Panc1 (cell line): Measurements from ENCODE around the gene AP4B1.

Experiments used
- POLR2AphosphoS5 ChIP-seq: IDR thresholded peaks from 2 replicates; pipeline ENCODE4 v1.6.1; 2012; ENCODE audit warnings: mild to moderate bottlenecking, low read depth, low read length, moderate library complexity
- TF ChIP-seq, protein P1 (sequence below): fragments of 450-650 bp; IDR thresholded peaks from 2 replicates; pipeline ENCODE4 v1.5.1; 2017; ENCODE audit warnings: mild to moderate bottlenecking
- TF ChIP-seq, protein P2 (sequence below), 2 experiments: IDR thresholded peaks; 2 replicates each; pipeline ENCODE4 v1.6.1; 2011 to 2012; ENCODE audit warnings: low read depth in 2 of 2, control low read depth in 1 of 2, low read length in 1 of 2, mild to moderate bottlenecking in 1 of 2, moderate library complexity in 1 of 2; ENCODE audit not compliant: insufficient read depth in 1 of 2

DNA sequence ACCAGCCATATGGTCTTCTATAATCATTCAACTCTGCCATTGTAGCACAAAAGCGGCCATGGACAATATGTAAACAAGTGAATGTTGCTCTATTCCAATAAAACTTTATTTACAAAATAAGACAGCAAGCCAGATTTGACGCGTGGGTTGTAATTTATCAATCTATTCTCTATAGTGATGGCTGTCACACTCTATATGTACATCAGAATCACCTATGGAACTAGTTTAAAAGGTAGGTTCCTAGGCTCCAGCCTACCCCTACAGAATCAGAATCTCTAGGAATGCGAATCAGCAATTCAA, 24.9 kb downstream of the AP4B1 start:
- TF ChIP-seq, protein P1, sequence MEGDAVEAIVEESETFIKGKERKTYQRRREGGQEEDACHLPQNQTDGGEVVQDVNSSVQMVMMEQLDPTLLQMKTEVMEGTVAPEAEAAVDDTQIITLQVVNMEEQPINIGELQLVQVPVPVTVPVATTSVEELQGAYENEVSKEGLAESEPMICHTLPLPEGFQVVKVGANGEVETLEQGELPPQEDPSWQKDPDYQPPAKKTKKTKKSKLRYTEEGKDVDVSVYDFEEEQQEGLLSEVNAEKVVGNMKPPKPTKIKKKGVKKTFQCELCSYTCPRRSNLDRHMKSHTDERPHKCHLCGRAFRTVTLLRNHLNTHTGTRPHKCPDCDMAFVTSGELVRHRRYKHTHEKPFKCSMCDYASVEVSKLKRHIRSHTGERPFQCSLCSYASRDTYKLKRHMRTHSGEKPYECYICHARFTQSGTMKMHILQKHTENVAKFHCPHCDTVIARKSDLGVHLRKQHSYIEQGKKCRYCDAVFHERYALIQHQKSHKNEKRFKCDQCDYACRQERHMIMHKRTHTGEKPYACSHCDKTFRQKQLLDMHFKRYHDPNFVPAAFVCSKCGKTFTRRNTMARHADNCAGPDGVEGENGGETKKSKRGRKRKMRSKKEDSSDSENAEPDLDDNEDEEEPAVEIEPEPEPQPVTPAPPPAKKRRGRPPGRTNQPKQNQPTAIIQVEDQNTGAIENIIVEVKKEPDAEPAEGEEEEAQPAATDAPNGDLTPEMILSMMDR, result no peak
- no peak for TF ChIP-seq POLR2AphosphoS5
- TF ChIP-seq, protein P2, sequence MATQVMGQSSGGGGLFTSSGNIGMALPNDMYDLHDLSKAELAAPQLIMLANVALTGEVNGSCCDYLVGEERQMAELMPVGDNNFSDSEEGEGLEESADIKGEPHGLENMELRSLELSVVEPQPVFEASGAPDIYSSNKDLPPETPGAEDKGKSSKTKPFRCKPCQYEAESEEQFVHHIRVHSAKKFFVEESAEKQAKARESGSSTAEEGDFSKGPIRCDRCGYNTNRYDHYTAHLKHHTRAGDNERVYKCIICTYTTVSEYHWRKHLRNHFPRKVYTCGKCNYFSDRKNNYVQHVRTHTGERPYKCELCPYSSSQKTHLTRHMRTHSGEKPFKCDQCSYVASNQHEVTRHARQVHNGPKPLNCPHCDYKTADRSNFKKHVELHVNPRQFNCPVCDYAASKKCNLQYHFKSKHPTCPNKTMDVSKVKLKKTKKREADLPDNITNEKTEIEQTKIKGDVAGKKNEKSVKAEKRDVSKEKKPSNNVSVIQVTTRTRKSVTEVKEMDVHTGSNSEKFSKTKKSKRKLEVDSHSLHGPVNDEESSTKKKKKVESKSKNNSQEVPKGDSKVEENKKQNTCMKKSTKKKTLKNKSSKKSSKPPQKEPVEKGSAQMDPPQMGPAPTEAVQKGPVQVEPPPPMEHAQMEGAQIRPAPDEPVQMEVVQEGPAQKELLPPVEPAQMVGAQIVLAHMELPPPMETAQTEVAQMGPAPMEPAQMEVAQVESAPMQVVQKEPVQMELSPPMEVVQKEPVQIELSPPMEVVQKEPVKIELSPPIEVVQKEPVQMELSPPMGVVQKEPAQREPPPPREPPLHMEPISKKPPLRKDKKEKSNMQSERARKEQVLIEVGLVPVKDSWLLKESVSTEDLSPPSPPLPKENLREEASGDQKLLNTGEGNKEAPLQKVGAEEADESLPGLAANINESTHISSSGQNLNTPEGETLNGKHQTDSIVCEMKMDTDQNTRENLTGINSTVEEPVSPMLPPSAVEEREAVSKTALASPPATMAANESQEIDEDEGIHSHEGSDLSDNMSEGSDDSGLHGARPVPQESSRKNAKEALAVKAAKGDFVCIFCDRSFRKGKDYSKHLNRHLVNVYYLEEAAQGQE (IDR thresholded peaks at IDR 0.05; ENCODE audit: insufficient read depth in 1 of 2, low read depth in 2 of 2, low read length in 1 of 2), result no peak
